GM18505 (cell line): Measurements from ENCODE around the gene BMP6.

Experiments used
- ATAC-seq: cut with Tn5 transposase; IDR thresholded peaks from one replicate; pipeline ENCODE4 v1.9.1; 2021; ENCODE audit not compliant: unreplicated experiment
- POLR2A ChIP-seq: IDR thresholded peaks from 4 replicates; pipeline ENCODE4 v1.6.1; 2011; ENCODE audit warnings: borderline replicate concordance; ENCODE audit not compliant: insufficient read depth, insufficient read length; ENCODE audit errors: extremely low read depth

Gene BMP6

GRCh38 chr6:7742223-7742785, 16.4 kb downstream of the BMP6 start:
- TF ChIP-seq POLR2A, result no peak
- no peak for ATAC-seq

DNA sequence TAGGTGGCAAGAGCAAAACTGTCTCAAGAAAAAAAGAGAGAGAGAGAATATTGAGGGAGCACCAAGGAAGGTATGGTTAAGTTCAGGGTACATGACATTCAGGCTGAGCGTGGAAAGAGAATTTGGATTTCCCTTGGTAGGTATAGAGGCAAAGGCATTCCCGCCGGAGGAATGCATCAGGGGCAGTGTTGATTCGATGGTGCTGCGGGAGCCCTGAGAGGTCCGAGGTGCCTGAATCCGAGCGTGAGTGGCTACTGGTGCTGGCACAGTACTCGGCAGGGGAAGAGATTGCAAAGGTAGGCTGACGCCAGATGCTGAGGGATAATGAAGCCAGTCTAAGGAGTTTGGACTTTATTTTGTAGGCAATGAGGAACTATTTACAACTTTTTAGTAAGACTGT, 20.0 kb downstream of the BMP6 start:
- ATAC-seq, result no peak
- no peak for TF ChIP-seq POLR2A

DNA sequence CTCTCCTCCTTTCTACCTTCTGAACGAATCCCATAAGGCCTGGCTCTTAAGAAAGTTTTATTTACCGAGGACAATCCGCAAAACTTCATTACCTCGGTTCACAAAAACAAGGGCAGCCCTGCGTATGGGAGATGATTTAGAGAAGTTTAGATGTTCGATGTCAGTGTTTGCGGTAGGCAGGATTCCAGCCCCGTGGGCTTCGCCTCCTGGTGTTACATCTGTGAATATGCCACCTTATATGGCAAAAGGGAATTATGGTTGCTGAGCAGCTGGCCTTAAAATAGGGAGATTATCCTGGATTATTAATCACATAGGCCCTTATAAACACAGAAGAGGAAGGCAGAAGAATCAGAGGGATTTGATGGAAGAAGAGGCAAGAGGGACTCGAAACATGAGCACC, 21.1 kb downstream of the BMP6 start:
- TF ChIP-seq POLR2A, result no peak
- no peak for ATAC-seq

DNA sequence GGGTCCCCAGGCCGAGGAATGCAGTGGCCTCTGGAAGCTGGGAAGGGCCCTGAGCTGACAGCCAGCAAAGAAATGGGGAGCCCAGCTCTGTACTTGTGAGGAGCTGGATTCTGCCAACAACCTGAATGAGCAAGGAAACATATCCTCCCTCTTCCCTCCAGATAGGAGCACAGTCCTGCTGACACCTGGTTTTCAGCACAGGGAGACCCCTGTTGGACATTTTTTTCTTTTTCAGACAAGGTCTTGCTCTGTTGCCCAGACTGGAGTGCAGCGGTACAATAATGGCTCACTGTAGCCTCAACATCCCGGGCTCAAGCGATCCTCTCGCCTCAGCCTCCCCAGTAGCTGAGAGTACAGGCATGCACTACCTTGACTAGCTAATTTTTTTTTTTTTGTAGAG, 21.5 kb downstream of the BMP6 start:
- no peak for TF ChIP-seq POLR2A
- no peak for ATAC-seq

DNA sequence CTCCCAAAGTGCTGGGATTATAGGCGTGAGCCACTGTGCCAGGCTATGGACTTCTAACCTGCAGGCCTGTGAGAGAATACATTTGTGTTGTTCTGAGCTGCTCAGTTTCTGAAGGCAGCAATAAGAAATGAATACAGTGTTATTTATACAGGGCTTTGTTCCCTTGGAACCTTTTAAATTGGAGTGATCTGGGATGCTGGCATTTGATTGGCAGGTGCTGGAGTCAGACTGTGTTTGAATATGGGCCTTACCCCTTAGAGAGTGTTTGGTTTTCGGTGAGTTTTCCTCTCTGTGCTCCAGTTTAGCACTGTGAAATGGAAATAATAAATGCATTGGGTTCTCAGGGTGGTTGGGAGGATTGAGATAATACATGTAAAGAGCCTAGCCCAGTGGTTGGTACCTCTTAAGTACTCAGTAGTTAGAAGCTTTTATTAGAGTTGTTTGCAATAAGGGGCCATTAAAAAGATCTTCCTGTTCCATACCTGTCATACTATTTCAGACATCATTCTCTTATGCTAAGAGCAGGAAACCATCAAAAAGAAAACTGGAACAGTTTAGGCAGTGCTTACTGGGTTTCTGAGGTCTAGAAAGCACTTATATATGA, 22.1 kb downstream of the BMP6 start:
- no peak for ATAC-seq
- no peak for TF ChIP-seq POLR2A

DNA sequence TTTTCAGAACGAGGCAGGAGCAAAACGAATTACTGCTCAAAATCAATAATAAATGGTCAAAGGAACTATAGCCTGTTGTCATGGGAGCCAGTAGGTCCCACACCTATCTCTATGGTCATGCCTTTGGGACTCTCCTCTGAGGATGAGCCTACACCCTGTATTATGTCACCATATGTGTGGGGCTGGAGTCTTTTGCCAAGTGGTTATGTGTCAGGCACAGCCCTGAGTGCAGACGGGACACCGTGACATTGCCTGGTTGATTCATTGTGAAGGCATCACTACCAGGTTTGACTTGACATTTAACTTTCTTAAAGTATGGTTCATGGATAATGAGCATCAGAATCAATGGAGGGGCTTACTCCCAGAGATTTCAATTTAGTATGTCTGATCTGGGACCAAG, 23.6 kb downstream of the BMP6 start:
- TF ChIP-seq POLR2A, result no peak

GRCh38 chr6:7750197-7750596, 24.3 kb downstream of the BMP6 start:
- TF ChIP-seq POLR2A, result no peak
- no peak for ATAC-seq

More for the DNA sequence above, 23.6 kb downstream of the BMP6 start:
- no peak for ATAC-seq

GRCh38 chr6:7758456-7758855, 32.6 kb downstream of the BMP6 start:
- no peak for TF ChIP-seq POLR2A
- no peak for ATAC-seq

DNA sequence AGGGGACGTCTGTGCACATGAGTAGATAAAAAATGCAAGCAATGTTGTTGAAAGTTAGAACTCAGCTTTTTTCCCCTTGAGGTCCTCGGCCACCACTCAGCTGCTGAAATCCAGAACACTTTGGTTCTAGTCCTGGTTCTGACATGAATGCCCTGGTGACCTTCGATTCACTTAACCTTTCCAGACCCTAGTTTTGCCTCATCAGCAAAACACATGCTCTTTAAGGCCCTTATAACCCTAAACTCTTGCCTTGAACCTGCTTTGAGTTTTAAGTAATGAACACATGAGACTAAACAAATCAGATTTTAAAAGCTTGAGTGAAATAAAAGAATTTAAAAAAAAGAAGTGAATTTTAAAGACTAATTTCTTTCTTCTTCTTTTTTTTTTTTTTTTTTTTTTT, 33.4 kb downstream of the BMP6 start:
- no peak for ATAC-seq
- TF ChIP-seq POLR2A, result no peak

DNA sequence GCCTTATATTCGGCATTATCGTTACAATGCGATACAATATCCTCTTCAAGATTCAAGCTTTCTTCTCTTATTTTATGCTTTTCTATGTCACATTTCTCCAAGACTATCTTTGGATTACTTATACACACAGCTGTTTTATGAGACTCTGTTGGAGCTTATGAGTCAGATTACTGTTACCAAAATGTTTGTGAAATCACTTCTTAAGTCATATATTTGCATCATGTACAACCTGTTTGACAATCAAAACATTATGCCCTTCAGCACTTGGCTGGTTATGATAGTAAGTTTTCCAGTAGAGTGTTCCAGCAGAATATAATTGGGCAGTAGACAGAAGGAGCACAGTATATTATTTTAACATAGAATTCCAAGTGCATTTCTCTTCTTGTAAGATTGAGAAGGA, 35.2 kb downstream of the BMP6 start:
- no peak for TF ChIP-seq POLR2A
- no peak for ATAC-seq

- ATAC-seq, result no peak
- TF ChIP-seq POLR2A, result no peak
Measured at GRCh38 chr6:7762760-7763159, 36.9 kb downstream of the BMP6 start.

DNA sequence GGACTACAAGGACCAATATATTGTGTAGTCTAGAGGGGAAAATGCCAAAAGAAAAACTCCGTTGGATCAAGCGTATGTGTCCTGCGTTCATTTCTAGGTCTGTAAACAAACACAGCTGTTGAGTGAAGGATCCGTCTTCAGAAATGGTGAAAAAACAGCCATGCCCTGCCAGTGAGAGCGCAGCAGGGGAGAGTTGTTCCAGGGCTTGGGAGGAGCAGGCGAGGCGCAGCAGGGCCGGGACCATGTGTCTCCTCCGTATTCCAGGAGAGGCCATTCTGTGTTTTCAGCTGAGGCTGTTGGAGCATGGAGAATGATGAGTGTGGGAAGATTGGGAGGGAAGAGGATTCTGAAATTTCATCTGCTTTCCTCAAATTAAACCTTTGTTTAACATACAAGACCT, 38.0 kb downstream of the BMP6 start:
- no peak for ATAC-seq
- no peak for TF ChIP-seq POLR2A

GRCh38 chr6:7765575-7766325, 39.9 kb downstream of the BMP6 start:
- no peak for TF ChIP-seq POLR2A
- no peak for ATAC-seq

DNA sequence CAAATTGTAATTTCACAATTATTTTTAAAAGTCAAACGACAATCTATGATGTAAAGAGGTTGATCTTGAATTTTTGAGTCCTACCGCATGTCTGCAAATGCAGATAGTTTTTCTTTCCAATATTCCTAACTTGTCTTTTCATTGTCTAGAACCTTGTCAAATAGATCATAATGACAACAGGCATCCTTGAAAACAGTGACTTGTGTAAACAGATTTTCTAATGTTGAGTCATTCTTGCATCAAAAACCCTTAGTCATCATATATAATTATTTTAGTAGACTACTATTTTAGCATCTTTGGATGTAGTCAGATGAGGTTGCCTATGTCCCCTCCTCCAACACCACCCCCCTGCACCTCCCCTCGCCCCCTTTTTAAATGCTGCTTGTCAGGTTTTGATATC, 43.8 kb downstream of the BMP6 start:
- ATAC-seq, result no peak
- no peak for TF ChIP-seq POLR2A

DNA sequence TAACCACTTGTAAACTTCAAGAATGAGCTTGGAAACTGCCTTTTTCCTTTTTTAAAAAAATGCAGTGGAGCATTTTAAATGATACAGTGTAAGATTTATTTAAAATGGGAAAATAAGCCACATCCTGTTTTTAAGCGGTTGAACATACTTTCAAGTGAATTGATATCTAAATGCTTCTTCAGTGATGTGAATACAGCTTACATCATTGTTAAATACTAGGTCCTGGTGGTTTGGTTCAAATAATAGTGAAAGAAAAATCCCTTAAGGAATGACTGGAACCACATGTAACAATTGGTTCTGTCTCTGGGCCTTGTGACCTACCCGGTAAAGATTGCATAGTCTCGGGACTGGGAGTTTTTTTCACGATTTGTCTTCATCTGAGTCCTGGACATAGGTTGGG, 44.2 kb downstream of the BMP6 start:
- ATAC-seq, result no peak
- TF ChIP-seq POLR2A, result no peak

- no peak for ATAC-seq
- TF ChIP-seq POLR2A, result no peak
Measured at GRCh38 chr6:7770601-7771000, 44.7 kb downstream of the BMP6 start.
